OCI-LY7 (cell line): ENCODE data around the gene PRG3. TPM values are rescaled to one million over a fixed set of nuclear protein-coding genes. Genes with fewer than 3 reads are reported as not detected.

Source experiments
- BruUV-seq: library from RNA; stranded (reverse); fragments of 400-500 nt; replicated peaks from 2 replicates; lab custom pipeline; 2021; lab: Mats Ljungman, UMichigan
- CTCF ChIA-PET: fragments of 300-600 bp; sonication (Branson Sonifier 250); formaldehyde crosslinking; loops from one replicate; lab custom pipeline; 2022; ENCODE audit warnings: antibody characterized with exemption; ENCODE audit not compliant: unreplicated experiment; lab: Charles Lee
- POLR2A ChIA-PET: fragments of 300-600 bp; sonication (Branson Sonifier 250); formaldehyde crosslinking; loops from one replicate; lab custom pipeline; 2022; ENCODE audit warnings: antibody characterized with exemption; lab: Charles Lee
- DNase-seq: peaks from one replicate; pipeline ENCODE4 v3.0.0-alpha.2; 2015; ENCODE audit warnings: low spot score
- H2AFZ ChIP-seq: fragments of 200-600 bp; sonication (generic), shearing (Covaris generic); 2 replicates; pipeline ENCODE4 v1.6.1; 2014; ENCODE audit warnings: mild to moderate bottlenecking, antibody characterized with exemption, low read length, moderate library complexity
- H3K27ac ChIP-seq: fragments of 200-600 bp; sonication (generic); 2 replicates; pipeline ENCODE4 v1.5.1; 2014; ENCODE audit warnings: mixed run types, low read depth, mild to moderate bottlenecking, moderate library complexity, low read length, inconsistent platforms; ENCODE audit not compliant: poor library complexity, severe bottlenecking
- H3K36me3 ChIP-seq: fragments of 200-600 bp; sonication (generic); 2 replicates; pipeline ENCODE4 v1.6.1; 2014; ENCODE audit warnings: mild to moderate bottlenecking, antibody characterized with exemption, low read length, moderate library complexity, mixed read lengths; ENCODE audit not compliant: insufficient read depth
- H3K4me1 ChIP-seq: fragments of 200-600 bp; sonication (generic); 2 replicates; pipeline ENCODE4 v1.5.1; 2014; ENCODE audit warnings: mild to moderate bottlenecking, low read length; ENCODE audit not compliant: insufficient read depth, poor library complexity, severe bottlenecking
- H3K4me2 ChIP-seq: fragments of 200-600 bp; sonication (generic); 2 replicates; pipeline ENCODE4 v1.6.1; 2014; ENCODE audit warnings: mild to moderate bottlenecking, low read length
- H3K4me3 ChIP-seq: fragments of 200-600 bp; sonication (generic); 2 replicates; pipeline ENCODE4 v1.5.1; 2014; ENCODE audit warnings: mild to moderate bottlenecking, low read depth, low read length; ENCODE audit not compliant: poor library complexity, severe bottlenecking
- H3K79me2 ChIP-seq: fragments of 200-600 bp; sonication (generic); 2 replicates; pipeline ENCODE4 v1.6.1; 2016; ENCODE audit warnings: low read depth, mild to moderate bottlenecking, low read length, moderate library complexity, mixed read lengths; ENCODE audit not compliant: insufficient read depth
- H3K9me2 ChIP-seq: fragments of 200-600 bp; sonication (generic); 2 replicates; pipeline ENCODE4 v1.6.1; 2016; ENCODE audit warnings: mild to moderate bottlenecking, low read length, mixed read lengths; ENCODE audit not compliant: insufficient read depth
- H3K9me3 ChIP-seq: fragments of 200-600 bp; sonication (generic); 2 replicates; pipeline ENCODE4 v1.6.1; 2014; ENCODE audit warnings: mild to moderate bottlenecking, mixed run types, low read length, mixed read lengths
- H4K20me1 ChIP-seq: fragments of 200-600 bp; sonication (generic); 2 replicates; pipeline ENCODE4 v1.6.1; 2014; ENCODE audit warnings: mild to moderate bottlenecking, antibody characterized with exemption, low read length, moderate library complexity, mixed read lengths; ENCODE audit not compliant: insufficient read depth
- CTCF ChIP-seq: fragments of 200-600 bp; sonication (generic); conservative IDR thresholded peaks from 2 replicates; pipeline ENCODE4 v1.5.1; 2014; ENCODE audit warnings: mild to moderate bottlenecking, antibody characterized with exemption, low read length, moderate library complexity, mixed read lengths
- EZH2phosphoT487 ChIP-seq: fragments of 200-600 bp; sonication (generic); IDR thresholded peaks from 2 replicates; pipeline ENCODE4 v1.6.1; 2018; ENCODE audit warnings: low read depth, borderline replicate concordance, mild to moderate bottlenecking, mixed run types, antibody characterized with exemption, low read length, moderate library complexity, mixed read lengths
- intact Hi-C: fragments of 100-400 bp; cut with micrococcal nuclease; formaldehyde crosslinking; loops from one replicate; pipeline ENCODE4 v1.10.0; 2022; ENCODE audit not compliant: unreplicated experiment
- total RNA-seq, 2 experiments: library from RNA; depleted of rRNA in 1 of 2; stranded (reverse); fragments of >200 nt in 1 of 2; shearing (Covaris generic) in 1 of 2; gene quantifications; 2 replicates each; pipeline ENCODE4 v1.2.3, GENCODE V29; 2014 to 2022

PRG3 gene
- total RNA-seq, 2 experiments from 2014 or later, result not detected

- ChIA-PET POLR2A (no interaction called here), CTCF (no interaction called here)
- Histone ChIP-seq H3K9me2 (no peaks in the 10 kb centered on the region), H3K4me2 (no peak overlapping the region), H3K4me3 (no peak overlapping the region), H2AFZ (no peak overlapping the region), H3K9me3 (no peaks in the 10 kb centered on the region), H3K79me2 (no peaks in the 10 kb centered on the region), H3K4me1 (no peaks in the 10 kb centered on the region), H3K27ac (no peak overlapping the region), H4K20me1 (no peaks in the 10 kb centered on the region), H3K36me3 (no peaks in the 10 kb centered on the region)
- no peak for DNase-seq
- TF ChIP-seq CTCF (no peak), EZH2phosphoT487 (no peak)
- BruUV-seq, result no TSS peak
- intact Hi-C loops, result no loop called here
Observed at GRCh38 chr11:57358543-57358961, 22.4 kb downstream of the PRG3 start.

GRCh38 chr11:57357856-57358255, 23.1 kb downstream of the PRG3 start:
- ChIA-PET CTCF (no interaction called here), POLR2A (no interaction called here)
- BruUV-seq, result no TSS peak
- no peaks in the 10 kb centered on the region for H3K79me2 ChIP-seq
- no peak overlapping the region for H3K4me2 ChIP-seq
- no peak overlapping the region for H3K27ac ChIP-seq
- no peak overlapping the region for H2AFZ ChIP-seq
- no peaks in the 10 kb centered on the region for H3K9me3 ChIP-seq
- H3K36me3 ChIP-seq, result no peaks in the 10 kb centered on the region
- no peak overlapping the region for H3K4me3 ChIP-seq
- no peaks in the 10 kb centered on the region for H3K9me2 ChIP-seq
- intact Hi-C loops, result no loop called here
- no peaks in the 10 kb centered on the region for H3K4me1 ChIP-seq
- TF ChIP-seq CTCF (no peak), EZH2phosphoT487 (no peak)
- H4K20me1 ChIP-seq, result no peaks in the 10 kb centered on the region
- no peak for DNase-seq

DNA sequence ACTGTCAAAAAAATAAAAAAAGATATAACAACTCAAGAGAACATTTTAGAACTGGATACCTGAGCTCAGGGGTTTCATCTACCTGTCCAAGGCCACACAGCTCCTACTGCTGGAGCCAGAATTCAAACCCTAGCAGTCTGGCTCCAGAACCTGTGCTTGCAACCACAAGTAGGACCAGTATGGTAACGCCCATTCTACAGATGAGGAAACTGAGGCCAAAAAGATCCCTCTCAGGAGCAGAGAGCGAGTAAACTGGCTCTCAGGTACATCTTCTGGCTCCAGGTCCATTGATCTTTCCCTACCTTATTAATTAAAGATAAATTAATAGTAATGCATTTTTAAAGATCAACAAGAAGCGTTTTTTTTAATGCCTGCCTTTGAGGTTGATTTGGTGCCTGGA, 23.6 kb downstream of the PRG3 start:
- Histone ChIP-seq H3K36me3 (no peaks in the 10 kb centered on the region), H3K4me2 (no peak overlapping the region), H3K27ac (no peak overlapping the region), H3K4me3 (no peak overlapping the region), H2AFZ (no peak overlapping the region), H3K9me2 (no peaks in the 10 kb centered on the region), H3K4me1 (no peaks in the 10 kb centered on the region), H3K9me3 (no peaks in the 10 kb centered on the region), H3K79me2 (no peaks in the 10 kb centered on the region), H4K20me1 (no peaks in the 10 kb centered on the region)
- ChIA-PET POLR2A (no interaction called here), CTCF (no interaction called here)
- no peak for TF ChIP-seq CTCF
- no peak for TF ChIP-seq EZH2phosphoT487
- no TSS peak for BruUV-seq
- intact Hi-C loops, result no loop called here
- no peak for DNase-seq
